ENCODE results near the gene PHLDB2.

Gene PHLDB2

GRCh38 chr3:111929484-111929883, 70.4 kb downstream of the PHLDB2 start:
- DNase-seq = peak in 1 of 3 experiments; percentile 12

- DNase-seq = no peak
Observed at GRCh38 chr3:111932946-111933345, 73.9 kb downstream of the PHLDB2 start.

GRCh38 chr3:111936191-111936841, 77.3 kb downstream of the PHLDB2 start:
- DNase-seq = no peak

GRCh38 chr3:111936967-111937366, 77.9 kb downstream of the PHLDB2 start:
- no peak for DNase-seq

GRCh38 chr3:111937871-111938270, 78.8 kb downstream of the PHLDB2 start:
- no peak for DNase-seq

- DNase-seq = no peak
Observed at GRCh38 chr3:111939873-111940272, 80.8 kb downstream of the PHLDB2 start.

- no peak for DNase-seq
Observed at GRCh38 chr3:111943533-111943932, 84.5 kb downstream of the PHLDB2 start.

GRCh38 chr3:111944372-111944771, 85.3 kb downstream of the PHLDB2 start:
- no peak for DNase-seq

- no peak for DNase-seq
Observed at GRCh38 chr3:111947231-111947630, 88.2 kb downstream of the PHLDB2 start.

- no peak for DNase-seq
Observed at GRCh38 chr3:111948786-111949185, 89.7 kb downstream of the PHLDB2 start.

GRCh38 chr3:111949712-111950111, 90.6 kb downstream of the PHLDB2 start:
- no peak for DNase-seq

- DNase-seq = no peak
Observed at GRCh38 chr3:111951032-111951431, 92.0 kb downstream of the PHLDB2 start.

- no peak for DNase-seq
Observed at GRCh38 chr3:111952086-111952485, 93.0 kb downstream of the PHLDB2 start.

- DNase-seq = no peak
Observed at GRCh38 chr3:111952866-111953450, 93.9 kb downstream of the PHLDB2 start.

- no peak for DNase-seq
Observed at GRCh38 chr3:111954228-111954990, 95.3 kb downstream of the PHLDB2 start.

- no peak for DNase-seq
Observed at GRCh38 chr3:111955876-111956275, 96.8 kb downstream of the PHLDB2 start.

- no peak for DNase-seq
Observed at GRCh38 chr3:111956449-111956848, 97.4 kb downstream of the PHLDB2 start.

GRCh38 chr3:111956995-111957734, 98.1 kb downstream of the PHLDB2 start:
- DNase-seq = peak in 2 of 3 experiments; percentile 36 to 77

- peak in 1 of 3 experiments; percentile 3 for DNase-seq
Observed at GRCh38 chr3:111961461-111962164, 102.5 kb downstream of the PHLDB2 start.

- no peak for DNase-seq
Observed at GRCh38 chr3:111963424-111963823, 104.4 kb downstream of the PHLDB2 start.

GRCh38 chr3:111965484-111965883, 106.4 kb downstream of the PHLDB2 start:
- no peak for DNase-seq

- DNase-seq = no peak
Observed at GRCh38 chr3:111967068-111967467, 108.0 kb downstream of the PHLDB2 start.
